BE2C (cell line): ENCODE measurements around the gene ACP5.

Experiments
- DNase-seq: peaks from one replicate; pipeline ENCODE4 v3.0.0-alpha.2; 2020
- H3K27me3 ChIP-seq: fragments of 250-450 bp; sonication (Bioruptor Pico); 2 replicates; pipeline ENCODE4 v1.5.1; 2020; ENCODE audit warnings: mild to moderate bottlenecking
- H3K36me3 ChIP-seq: fragments of 250-450 bp; sonication (Bioruptor Pico); 2 replicates; pipeline ENCODE4 v1.5.1; 2020; ENCODE audit warnings: mild to moderate bottlenecking
- H3K4me1 ChIP-seq: fragments of 250-450 bp; sonication (Bioruptor Pico); 2 replicates; pipeline ENCODE4 v1.5.1; 2020
- H3K4me3 ChIP-seq: 2 replicates; pipeline ENCODE4 v1.5.1; 2011; ENCODE audit warnings: low read depth, low read length
- H3K9me3 ChIP-seq: fragments of 250-450 bp; sonication (Bioruptor Pico); 2 replicates; pipeline ENCODE4 v1.5.1; 2020
- CTCF ChIP-seq: IDR thresholded peaks from 2 replicates; pipeline ENCODE4 v1.5.1; 2012; ENCODE audit warnings: mild to moderate bottlenecking, low read depth, low read length

ACP5 gene

GRCh38 chr19:11586331-11586730 is 8.9 kb upstream of the ACP5 start:
- Histone ChIP-seq H3K4me1 (no peaks in the 10 kb centered on the region), H3K4me3 (no peak overlapping the region), H3K36me3 (no peaks in the 10 kb centered on the region), H3K9me3 (no peaks in the 10 kb centered on the region), H3K27me3 (no peaks in the 10 kb centered on the region)
- DNase-seq = no peak
- no peak for TF ChIP-seq CTCF

DNA sequence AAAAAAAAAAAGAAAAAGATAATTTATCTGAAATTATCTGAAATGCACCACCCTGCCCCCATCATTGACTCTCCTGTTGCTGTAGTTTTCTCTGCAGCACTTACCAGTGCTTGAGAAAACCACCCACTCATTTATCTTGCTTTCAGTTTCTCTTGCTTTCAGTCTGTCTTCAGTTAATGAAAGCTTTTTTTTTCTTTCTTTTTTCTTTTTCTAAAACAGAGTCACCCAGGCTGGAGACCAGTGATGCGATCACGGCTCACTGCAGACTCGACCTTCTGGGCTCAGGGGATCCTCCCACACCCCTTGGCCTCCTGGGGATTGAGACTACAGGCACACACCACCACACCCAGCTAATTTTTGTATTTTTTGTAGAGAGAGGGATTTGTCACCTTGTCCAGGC is 4.3 kb upstream of the ACP5 start:
- Histone ChIP-seq H3K9me3 (no peaks in the 10 kb centered on the region), H3K4me3 (no peak overlapping the region), H3K27me3 (no peaks in the 10 kb centered on the region), H3K4me1 (peaks cover 5% of the 10 kb centered on the region; the same call in 1 of the 2 replicates), H3K36me3 (no peaks in the 10 kb centered on the region)
- DNase-seq = no peak
- TF ChIP-seq CTCF = no peak

- no peak for TF ChIP-seq CTCF
- Histone ChIP-seq H3K9me3 (no peaks in the 10 kb centered on the region), H3K4me3 (no peak overlapping the region), H3K27me3 (no peaks in the 10 kb centered on the region), H3K36me3 (no peaks in the 10 kb centered on the region), H3K4me1 (peaks cover 5% of the 10 kb centered on the region; the same call in 1 of the 2 replicates)
- no peak for DNase-seq
Observed at GRCh38 chr19:11580116-11580515, 2.7 kb upstream of the ACP5 start.

DNA sequence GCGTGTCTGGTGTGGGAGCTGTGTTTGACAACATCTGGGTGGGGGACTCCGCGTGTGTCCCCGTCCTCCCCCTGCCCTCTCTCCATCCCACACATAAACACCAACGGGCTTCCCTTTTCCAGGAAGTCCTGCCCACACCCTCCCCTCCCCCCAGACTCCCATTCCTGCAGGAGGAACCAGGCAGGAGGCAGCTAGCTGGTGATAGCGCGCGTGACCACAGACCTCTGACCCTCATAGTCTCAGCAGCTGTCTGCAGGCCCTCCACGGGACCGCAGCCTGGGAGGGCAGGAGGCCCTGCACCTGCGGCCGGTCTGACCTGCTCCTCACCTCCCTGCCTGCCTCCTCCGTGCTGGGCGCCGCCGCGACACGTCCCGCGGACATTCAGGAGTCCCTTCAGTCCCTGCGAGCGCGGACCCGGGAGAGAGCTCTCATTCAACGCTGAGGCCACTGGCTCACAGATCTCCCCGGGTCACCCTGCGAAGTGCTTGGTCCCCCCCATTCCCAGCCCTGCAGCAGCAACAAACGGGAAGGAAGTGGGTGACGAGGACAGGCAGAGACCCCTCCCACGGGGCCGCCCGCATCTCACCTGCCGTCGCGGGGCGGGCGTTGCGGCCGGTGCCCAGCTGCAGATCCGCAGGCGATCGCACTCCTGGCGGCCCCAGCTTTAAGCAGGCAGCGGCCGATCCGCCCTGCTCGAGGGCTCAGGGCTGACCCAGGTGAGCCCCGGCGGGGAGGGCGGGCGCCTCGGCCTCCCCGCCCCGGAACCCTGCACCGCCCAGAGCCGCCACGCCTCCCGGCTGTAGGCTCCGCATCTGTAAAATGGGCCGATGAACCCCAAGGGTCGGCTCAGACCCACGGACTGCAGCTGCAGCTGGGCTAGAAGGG is 1.1 kb upstream of the ACP5 start:
- no peak overlapping the region for H3K4me3 ChIP-seq
- no peak for TF ChIP-seq CTCF
- no peaks in the 10 kb centered on the region for H3K27me3 ChIP-seq
- H3K36me3 ChIP-seq = no peaks in the 10 kb centered on the region
- DNase-seq = no peak
- H3K9me3 ChIP-seq = no peaks in the 10 kb centered on the region
- peaks cover 5% of the 10 kb centered on the region; the same call in 1 of the 2 replicates for H3K4me1 ChIP-seq

DNA sequence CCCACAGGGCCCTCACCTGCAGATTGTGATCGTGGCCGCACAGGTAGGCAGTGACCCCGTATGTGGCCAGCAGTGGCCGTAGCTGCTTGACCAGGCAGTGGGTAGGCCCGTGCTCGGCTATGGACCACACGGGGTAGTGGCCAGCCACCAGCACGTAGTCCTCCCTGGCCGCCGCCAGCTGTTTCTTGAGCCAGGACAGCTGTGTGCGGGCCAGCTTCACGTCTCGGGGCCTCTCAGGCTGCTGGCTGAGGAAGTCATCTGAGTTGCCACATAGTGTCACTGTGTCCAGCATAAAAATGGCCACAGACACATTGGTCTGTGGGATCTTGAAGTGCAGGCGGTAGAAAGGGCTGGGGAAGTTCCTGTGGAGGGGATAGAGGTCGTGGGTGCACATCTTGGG is 1.2 kb downstream of the ACP5 start:
- no peak for DNase-seq
- peaks cover 5% of the 10 kb centered on the region; the same call in 1 of the 2 replicates for H3K4me1 ChIP-seq

More for the DNA sequence above, 1.2 kb downstream of the ACP5 start:
- Histone ChIP-seq H3K9me3 (no peaks in the 10 kb centered on the region), H3K27me3 (no peaks in the 10 kb centered on the region), H3K36me3 (no peaks in the 10 kb centered on the region), H3K4me3 (no peak overlapping the region)
- TF ChIP-seq CTCF = no peak
